WTC11 (cell line): Measurements from ENCODE around the gene OR9Q1. TPM values are rescaled to one million over a fixed set of nuclear protein-coding genes. Genes with fewer than 3 reads are reported as not detected.

Experiments
- ATAC-seq: fragments of 200-7000 bp; cut with Tn5 transposase; 2 replicates; pipeline ENCODE4 v1.10.0; 2021; ENCODE audit warnings: mild to moderate bottlenecking, moderate library complexity
- CTCF ChIA-PET: fragments of 300-600 bp; sonication (Branson Sonifier 250); formaldehyde crosslinking; loops from one replicate; lab custom pipeline; 2021; ENCODE audit warnings: antibody characterized with exemption; lab: Charles Lee
- POLR2A ChIA-PET: fragments of 350-600 bp; sonication (Branson Sonifier 250); formaldehyde crosslinking; loops from one replicate; lab custom pipeline; 2021; ENCODE audit warnings: antibody characterized with exemption; lab: Charles Lee
- DNase-seq: peaks from one replicate; pipeline ENCODE4 v3.0.0; 2021; ENCODE audit warnings: low spot score
- H3K27ac Mint-ChIP-seq: 2 replicates; pipeline ENCODE4 v1.8.0; 2021; ENCODE audit warnings: mixed read lengths
- H3K27me3 Mint-ChIP-seq: 2 replicates; pipeline ENCODE4 v1.8.0; 2021; ENCODE audit warnings: low read depth, mild to moderate bottlenecking, moderate library complexity, mixed read lengths
- H3K36me3 Mint-ChIP-seq: 2 replicates; pipeline ENCODE4 v1.8.0; 2021; ENCODE audit warnings: mixed read lengths
- H3K4me1 Mint-ChIP-seq: 2 replicates; pipeline ENCODE4 v1.8.0; 2022; ENCODE audit warnings: mixed read lengths
- H3K4me3 Mint-ChIP-seq: 2 replicates; pipeline ENCODE4 v1.8.0; 2021; ENCODE audit warnings: mild to moderate bottlenecking, moderate library complexity, mixed read lengths
- H3K9me3 Mint-ChIP-seq: 2 replicates; pipeline ENCODE4 v1.8.0; 2021; ENCODE audit warnings: mixed read lengths
- ELF4 ChIP-seq: sonication (generic); formaldehyde crosslinking; IDR thresholded peaks from 2 replicates; pipeline ENCODE4 v1.8.1; 2022; ENCODE audit warnings: low read depth, mild to moderate bottlenecking, moderate library complexity, missing genetic modification reagents
- IRF2 ChIP-seq: sonication (generic); formaldehyde crosslinking; IDR thresholded peaks from 2 replicates; pipeline ENCODE4 v1.8.0; 2022; ENCODE audit warnings: low read depth, missing genetic modification reagents, borderline replicate concordance
- KAT7 ChIP-seq: sonication (generic); formaldehyde crosslinking; IDR thresholded peaks from 2 replicates; pipeline ENCODE4 v1.8.1; 2023; ENCODE audit warnings: missing genetic modification reagents, mild to moderate bottlenecking, borderline replicate concordance
- NFE2L1 ChIP-seq: sonication (generic); formaldehyde crosslinking; IDR thresholded peaks from 2 replicates; pipeline ENCODE4 v1.8.1; 2023; ENCODE audit warnings: missing genetic modification reagents
- PRRX2 ChIP-seq: fragments of 250-450 bp; sonication (Bioruptor Pico); IDR thresholded peaks from 2 replicates; pipeline ENCODE4 v1.8.0; 2021; ENCODE audit warnings: mild to moderate bottlenecking
- RELA ChIP-seq: sonication (generic); formaldehyde crosslinking; IDR thresholded peaks from 2 replicates; pipeline ENCODE4 v1.8.1; 2022; ENCODE audit warnings: missing genetic modification reagents, mild to moderate bottlenecking, borderline replicate concordance
- TEAD1 ChIP-seq: sonication (generic); formaldehyde crosslinking; IDR thresholded peaks from 2 replicates; pipeline ENCODE4 v1.8.0; 2022; ENCODE audit warnings: mild to moderate bottlenecking, missing genetic modification reagents
- ZNF121 ChIP-seq: sonication (generic); formaldehyde crosslinking; IDR thresholded peaks from 2 replicates; pipeline ENCODE4 v1.8.0; 2023; ENCODE audit warnings: missing genetic modification reagents
- ZNF317 ChIP-seq: sonication (generic); formaldehyde crosslinking; IDR thresholded peaks from 2 replicates; pipeline ENCODE4 v1.8.1; 2023; ENCODE audit warnings: low read depth, mild to moderate bottlenecking, moderate library complexity, missing genetic modification reagents, borderline replicate concordance
- ZNF396 ChIP-seq: fragments of 250-450 bp; sonication (Bioruptor Pico); IDR thresholded peaks from 2 replicates; pipeline ENCODE4 v1.8.0; 2021; ENCODE audit warnings: mild to moderate bottlenecking, moderate library complexity, borderline replicate concordance
- total RNA-seq: library from RNA; stranded (reverse); gene quantifications from 3 replicates; pipeline ENCODE4 v1.2.3, GENCODE V29; 2021
- TF ChIP-seq, protein P1 (sequence below): sonication (generic); formaldehyde crosslinking; conservative IDR thresholded peaks from 2 replicates; pipeline ENCODE4 v1.8.1; 2023; ENCODE audit warnings: mild to moderate bottlenecking, low read depth, missing genetic modification reagents, moderate library complexity
- TF ChIP-seq, protein P2 (sequence below): sonication (generic); formaldehyde crosslinking; IDR thresholded peaks from 2 replicates; pipeline ENCODE4 v1.8.1; 2022; ENCODE audit warnings: mild to moderate bottlenecking, missing genetic modification reagents, moderate library complexity, borderline replicate concordance
- TF ChIP-seq, protein P3 (sequence below): sonication (generic); formaldehyde crosslinking; IDR thresholded peaks from 2 replicates; pipeline ENCODE4 v1.8.1; 2023; ENCODE audit warnings: mild to moderate bottlenecking, missing genetic modification reagents, moderate library complexity
- TF ChIP-seq, protein P4 (sequence below): fragments of 250-450 bp; sonication (Bioruptor Pico); IDR thresholded peaks from 2 replicates; pipeline ENCODE4 v1.9.0; 2021; ENCODE audit warnings: mild to moderate bottlenecking, borderline replicate concordance
- TF ChIP-seq, protein P5 (sequence below): sonication (generic); formaldehyde crosslinking; IDR thresholded peaks from 2 replicates; pipeline ENCODE4 v1.8.0; 2022; ENCODE audit warnings: mild to moderate bottlenecking, missing genetic modification reagents
- TF ChIP-seq, protein P6 (sequence below): sonication (generic); formaldehyde crosslinking; IDR thresholded peaks from 2 replicates; pipeline ENCODE4 v1.8.0; 2022; ENCODE audit warnings: mild to moderate bottlenecking, missing genetic modification reagents
- TF ChIP-seq, protein P7 (sequence below): fragments of 250-450 bp; sonication (Bioruptor Pico); IDR thresholded peaks from 2 replicates; pipeline ENCODE4 v2.1.2; 2022; ENCODE audit warnings: mild to moderate bottlenecking, moderate library complexity

OR9Q1 gene
- total RNA-seq, 1 experiment from 2014 or later, result not detected

DNA sequence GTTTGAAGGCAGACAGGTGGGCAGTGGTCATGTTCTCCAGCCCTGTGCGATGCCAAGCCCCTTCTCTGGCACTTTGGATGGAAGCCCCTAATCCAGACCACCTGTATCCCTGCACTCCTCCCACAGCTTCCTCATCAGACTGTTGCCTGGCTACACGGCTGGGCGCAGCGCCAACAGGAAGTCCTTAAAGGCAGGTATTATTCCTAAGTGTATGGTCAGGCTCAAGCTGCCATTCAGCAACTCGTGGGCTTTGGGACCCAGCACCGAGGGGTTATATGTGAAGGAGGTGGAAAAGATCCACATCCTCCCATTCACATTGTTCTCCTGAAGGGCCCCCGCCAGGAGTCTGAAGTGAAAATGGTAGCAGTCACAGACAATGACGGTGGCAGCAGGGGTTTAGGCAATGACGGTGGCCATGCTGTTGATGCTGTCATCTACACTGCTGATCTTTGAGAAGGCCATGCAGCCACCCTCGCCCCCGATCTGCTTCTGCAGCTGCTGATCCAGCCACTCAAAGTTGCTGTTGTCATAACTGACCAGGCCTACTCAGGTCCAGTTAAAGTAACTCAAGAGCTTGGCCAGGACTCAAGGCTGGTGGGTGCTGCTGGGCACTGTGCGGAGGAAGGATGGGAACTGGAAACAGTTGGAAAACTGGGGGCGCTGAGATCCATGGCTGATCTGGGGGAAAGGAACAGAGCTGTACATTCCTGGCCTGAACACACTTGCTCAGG lies 34.8 kb downstream of the OR9Q1 start:
- no peak for DNase-seq

DNA sequence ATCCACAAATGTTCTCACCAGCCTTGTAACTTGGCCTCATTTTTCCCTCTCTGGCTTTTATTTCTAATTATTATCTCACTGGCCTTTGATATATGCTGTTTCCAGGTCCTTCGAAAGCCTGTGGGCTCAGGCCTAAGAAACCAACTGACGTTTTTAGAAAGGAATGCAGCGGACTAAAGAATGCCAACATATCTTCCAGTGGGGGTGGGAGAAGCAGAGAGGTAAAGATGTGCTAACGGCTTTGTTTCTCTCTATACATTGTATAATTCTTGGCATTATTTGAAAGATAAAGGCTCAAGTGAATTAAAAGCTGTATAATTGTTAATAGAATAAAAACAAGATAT lies 35.3 kb downstream of the OR9Q1 start:
- TF ChIP-seq TEAD1 (CRISPR knock-in tag), result no peak
- no peak for TF ChIP-seq IRF2 (CRISPR knock-in tag)
- no peak for TF ChIP-seq PRRX2 (CRISPR knock-in tag)
- no peak for TF ChIP-seq ZNF317 (CRISPR knock-in tag)
- TF ChIP-seq, protein P1, sequence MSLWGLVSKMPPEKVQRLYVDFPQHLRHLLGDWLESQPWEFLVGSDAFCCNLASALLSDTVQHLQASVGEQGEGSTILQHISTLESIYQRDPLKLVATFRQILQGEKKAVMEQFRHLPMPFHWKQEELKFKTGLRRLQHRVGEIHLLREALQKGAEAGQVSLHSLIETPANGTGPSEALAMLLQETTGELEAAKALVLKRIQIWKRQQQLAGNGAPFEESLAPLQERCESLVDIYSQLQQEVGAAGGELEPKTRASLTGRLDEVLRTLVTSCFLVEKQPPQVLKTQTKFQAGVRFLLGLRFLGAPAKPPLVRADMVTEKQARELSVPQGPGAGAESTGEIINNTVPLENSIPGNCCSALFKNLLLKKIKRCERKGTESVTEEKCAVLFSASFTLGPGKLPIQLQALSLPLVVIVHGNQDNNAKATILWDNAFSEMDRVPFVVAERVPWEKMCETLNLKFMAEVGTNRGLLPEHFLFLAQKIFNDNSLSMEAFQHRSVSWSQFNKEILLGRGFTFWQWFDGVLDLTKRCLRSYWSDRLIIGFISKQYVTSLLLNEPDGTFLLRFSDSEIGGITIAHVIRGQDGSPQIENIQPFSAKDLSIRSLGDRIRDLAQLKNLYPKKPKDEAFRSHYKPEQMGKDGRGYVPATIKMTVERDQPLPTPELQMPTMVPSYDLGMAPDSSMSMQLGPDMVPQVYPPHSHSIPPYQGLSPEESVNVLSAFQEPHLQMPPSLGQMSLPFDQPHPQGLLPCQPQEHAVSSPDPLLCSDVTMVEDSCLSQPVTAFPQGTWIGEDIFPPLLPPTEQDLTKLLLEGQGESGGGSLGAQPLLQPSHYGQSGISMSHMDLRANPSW (CRISPR knock-in tag), result no peak
- ChIA-PET CTCF (interaction anchor here (1.6 to 4.8 kb wide), 3 partner anchors 122 to 238 kb away, joined by 3 to 37 read pairs (median 9); no protein-coding TSS in a partner anchor), POLR2A (no interaction called here)
- no peak overlapping the region for H3K4me3 Mint-ChIP-seq
- ATAC-seq, result peak; percentile 51
- no peaks in the 10 kb centered on the region for H3K27me3 Mint-ChIP-seq
- DNase-seq, result no peak
- peaks cover 47% of the 10 kb centered on the region for H3K4me1 Mint-ChIP-seq
- H3K27ac Mint-ChIP-seq, result 0 out of 2 replicates have a peak overlapping the region, but pooled peaks have one; percentile 49
- peaks cover 13% of the 10 kb centered on the region for H3K9me3 Mint-ChIP-seq
- H3K36me3 Mint-ChIP-seq, result no peaks in the 10 kb centered on the region

More for the DNA sequence above, 34.8 kb downstream of the OR9Q1 start:
- ChIA-PET CTCF (interaction anchor here (1.3 to 4.8 kb wide), 4 partner anchors 121 to 466 kb away, joined by 3 to 37 read pairs (median 6); no protein-coding TSS in a partner anchor), POLR2A (no interaction called here)
- Mint-ChIP-seq H3K4me3 (no peak overlapping the region; the same call in 1 of the 2 replicates), H3K9me3 (peaks cover 13% of the 10 kb centered on the region), H3K27ac (peak overlapping the region; percentile 49; the same call in 1 of the 2 replicates), H3K36me3 (no peaks in the 10 kb centered on the region), H3K4me1 (peaks cover 44% of the 10 kb centered on the region), H3K27me3 (no peaks in the 10 kb centered on the region)
- ATAC-seq, result no peak
- TF ChIP-seq NFE2L1 (no peak), RELA (CRISPR knock-in tag) (no peak)
- TF ChIP-seq, protein P2, sequence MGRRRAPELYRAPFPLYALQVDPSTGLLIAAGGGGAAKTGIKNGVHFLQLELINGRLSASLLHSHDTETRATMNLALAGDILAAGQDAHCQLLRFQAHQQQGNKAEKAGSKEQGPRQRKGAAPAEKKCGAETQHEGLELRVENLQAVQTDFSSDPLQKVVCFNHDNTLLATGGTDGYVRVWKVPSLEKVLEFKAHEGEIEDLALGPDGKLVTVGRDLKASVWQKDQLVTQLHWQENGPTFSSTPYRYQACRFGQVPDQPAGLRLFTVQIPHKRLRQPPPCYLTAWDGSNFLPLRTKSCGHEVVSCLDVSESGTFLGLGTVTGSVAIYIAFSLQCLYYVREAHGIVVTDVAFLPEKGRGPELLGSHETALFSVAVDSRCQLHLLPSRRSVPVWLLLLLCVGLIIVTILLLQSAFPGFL (CRISPR knock-in tag), result no peak

DNA sequence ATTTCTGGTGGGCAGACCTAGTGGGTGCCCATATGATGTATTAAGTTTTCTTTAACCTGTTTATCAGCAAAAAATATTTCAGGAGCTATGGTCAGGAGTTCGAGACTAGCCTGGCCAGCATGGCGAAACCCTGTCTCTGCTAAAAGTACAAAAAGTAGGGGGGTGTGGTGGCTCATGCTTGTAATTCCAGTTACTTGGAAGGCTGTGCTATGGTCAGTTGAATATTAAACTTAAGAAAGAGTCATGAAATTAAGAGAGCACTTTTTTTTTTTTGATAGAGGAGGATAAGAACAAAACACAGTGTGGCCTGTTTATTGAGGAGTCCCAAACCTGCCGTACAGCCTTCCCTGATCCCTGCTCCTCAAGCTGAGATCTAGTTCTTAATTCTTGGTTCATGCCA lies 36.9 kb downstream of the OR9Q1 start:
- POLR2A ChIA-PET, result interaction anchor here (0.7 to 1.7 kb wide), 4 partner anchors 281 to 348 kb away, joined by 3 to 4 read pairs (median 3); partner anchors contain the start of genes MED19, SELENOH and TMX2
- Mint-ChIP-seq H3K4me1 (peaks cover 54% of the 10 kb centered on the region), H3K36me3 (no peaks in the 10 kb centered on the region), H3K9me3 (peaks cover 6% of the 10 kb centered on the region), H3K4me3 (no peak overlapping the region), H3K27me3 (no peaks in the 10 kb centered on the region), H3K27ac (no peak overlapping the region; the same call in 1 of the 2 replicates)
- DNase-seq (no peak), ATAC-seq (no peak)
- CTCF ChIA-PET, result interaction anchor here (0.7 to 4.8 kb wide), 32 partner anchors 16 to 603 kb away, joined by 3 to 37 read pairs (median 5); partner anchors contain the start of genes BTBD18 and OR9Q1
- TF ChIP-seq ZNF121 (CRISPR knock-in tag) (no peak), ELF4 (CRISPR knock-in tag) (no peak), ZNF396 (CRISPR knock-in tag) (no peak), KAT7 (CRISPR knock-in tag) (no peak), ZNF317 (CRISPR knock-in tag) (no peak)
- TF ChIP-seq, protein P3, sequence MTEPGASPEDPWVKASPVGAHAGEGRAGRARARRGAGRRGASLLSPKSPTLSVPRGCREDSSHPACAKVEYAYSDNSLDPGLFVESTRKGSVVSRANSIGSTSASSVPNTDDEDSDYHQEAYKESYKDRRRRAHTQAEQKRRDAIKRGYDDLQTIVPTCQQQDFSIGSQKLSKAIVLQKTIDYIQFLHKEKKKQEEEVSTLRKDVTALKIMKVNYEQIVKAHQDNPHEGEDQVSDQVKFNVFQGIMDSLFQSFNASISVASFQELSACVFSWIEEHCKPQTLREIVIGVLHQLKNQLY, result no peak
- TF ChIP-seq, protein P4, sequence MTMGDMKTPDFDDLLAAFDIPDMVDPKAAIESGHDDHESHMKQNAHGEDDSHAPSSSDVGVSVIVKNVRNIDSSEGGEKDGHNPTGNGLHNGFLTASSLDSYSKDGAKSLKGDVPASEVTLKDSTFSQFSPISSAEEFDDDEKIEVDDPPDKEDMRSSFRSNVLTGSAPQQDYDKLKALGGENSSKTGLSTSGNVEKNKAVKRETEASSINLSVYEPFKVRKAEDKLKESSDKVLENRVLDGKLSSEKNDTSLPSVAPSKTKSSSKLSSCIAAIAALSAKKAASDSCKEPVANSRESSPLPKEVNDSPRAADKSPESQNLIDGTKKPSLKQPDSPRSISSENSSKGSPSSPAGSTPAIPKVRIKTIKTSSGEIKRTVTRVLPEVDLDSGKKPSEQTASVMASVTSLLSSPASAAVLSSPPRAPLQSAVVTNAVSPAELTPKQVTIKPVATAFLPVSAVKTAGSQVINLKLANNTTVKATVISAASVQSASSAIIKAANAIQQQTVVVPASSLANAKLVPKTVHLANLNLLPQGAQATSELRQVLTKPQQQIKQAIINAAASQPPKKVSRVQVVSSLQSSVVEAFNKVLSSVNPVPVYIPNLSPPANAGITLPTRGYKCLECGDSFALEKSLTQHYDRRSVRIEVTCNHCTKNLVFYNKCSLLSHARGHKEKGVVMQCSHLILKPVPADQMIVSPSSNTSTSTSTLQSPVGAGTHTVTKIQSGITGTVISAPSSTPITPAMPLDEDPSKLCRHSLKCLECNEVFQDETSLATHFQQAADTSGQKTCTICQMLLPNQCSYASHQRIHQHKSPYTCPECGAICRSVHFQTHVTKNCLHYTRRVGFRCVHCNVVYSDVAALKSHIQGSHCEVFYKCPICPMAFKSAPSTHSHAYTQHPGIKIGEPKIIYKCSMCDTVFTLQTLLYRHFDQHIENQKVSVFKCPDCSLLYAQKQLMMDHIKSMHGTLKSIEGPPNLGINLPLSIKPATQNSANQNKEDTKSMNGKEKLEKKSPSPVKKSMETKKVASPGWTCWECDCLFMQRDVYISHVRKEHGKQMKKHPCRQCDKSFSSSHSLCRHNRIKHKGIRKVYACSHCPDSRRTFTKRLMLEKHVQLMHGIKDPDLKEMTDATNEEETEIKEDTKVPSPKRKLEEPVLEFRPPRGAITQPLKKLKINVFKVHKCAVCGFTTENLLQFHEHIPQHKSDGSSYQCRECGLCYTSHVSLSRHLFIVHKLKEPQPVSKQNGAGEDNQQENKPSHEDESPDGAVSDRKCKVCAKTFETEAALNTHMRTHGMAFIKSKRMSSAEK (CRISPR knock-in tag), result no peak
- TF ChIP-seq, protein P5, sequence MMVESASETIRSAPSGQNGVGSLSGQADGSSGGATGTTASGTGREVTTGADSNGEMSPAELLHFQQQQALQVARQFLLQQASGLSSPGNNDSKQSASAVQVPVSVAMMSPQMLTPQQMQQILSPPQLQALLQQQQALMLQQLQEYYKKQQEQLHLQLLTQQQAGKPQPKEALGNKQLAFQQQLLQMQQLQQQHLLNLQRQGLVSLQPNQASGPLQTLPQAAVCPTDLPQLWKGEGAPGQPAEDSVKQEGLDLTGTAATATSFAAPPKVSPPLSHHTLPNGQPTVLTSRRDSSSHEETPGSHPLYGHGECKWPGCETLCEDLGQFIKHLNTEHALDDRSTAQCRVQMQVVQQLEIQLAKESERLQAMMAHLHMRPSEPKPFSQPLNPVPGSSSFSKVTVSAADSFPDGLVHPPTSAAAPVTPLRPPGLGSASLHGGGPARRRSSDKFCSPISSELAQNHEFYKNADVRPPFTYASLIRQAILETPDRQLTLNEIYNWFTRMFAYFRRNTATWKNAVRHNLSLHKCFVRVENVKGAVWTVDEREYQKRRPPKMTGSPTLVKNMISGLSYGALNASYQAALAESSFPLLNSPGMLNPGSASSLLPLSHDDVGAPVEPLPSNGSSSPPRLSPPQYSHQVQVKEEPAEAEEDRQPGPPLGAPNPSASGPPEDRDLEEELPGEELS (CRISPR knock-in tag), result no peak
- TF ChIP-seq, protein P6, sequence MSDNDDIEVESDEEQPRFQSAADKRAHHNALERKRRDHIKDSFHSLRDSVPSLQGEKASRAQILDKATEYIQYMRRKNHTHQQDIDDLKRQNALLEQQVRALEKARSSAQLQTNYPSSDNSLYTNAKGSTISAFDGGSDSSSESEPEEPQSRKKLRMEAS (CRISPR knock-in tag), result no peak
- TF ChIP-seq, protein P7, sequence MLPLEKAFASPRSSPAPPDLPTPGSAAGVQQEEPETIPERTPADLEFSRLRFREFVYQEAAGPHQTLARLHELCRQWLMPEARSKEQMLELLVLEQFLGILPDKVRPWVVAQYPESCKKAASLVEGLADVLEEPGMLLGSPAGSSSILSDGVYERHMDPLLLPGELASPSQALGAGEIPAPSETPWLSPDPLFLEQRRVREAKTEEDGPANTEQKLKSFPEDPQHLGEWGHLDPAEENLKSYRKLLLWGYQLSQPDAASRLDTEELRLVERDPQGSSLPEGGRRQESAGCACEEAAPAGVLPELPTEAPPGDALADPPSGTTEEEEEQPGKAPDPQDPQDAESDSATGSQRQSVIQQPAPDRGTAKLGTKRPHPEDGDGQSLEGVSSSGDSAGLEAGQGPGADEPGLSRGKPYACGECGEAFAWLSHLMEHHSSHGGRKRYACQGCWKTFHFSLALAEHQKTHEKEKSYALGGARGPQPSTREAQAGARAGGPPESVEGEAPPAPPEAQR (CRISPR knock-in tag), result no peak
